ENCODE measurements around the gene RAC3. TPM values are rescaled to one million over a fixed set of nuclear protein-coding genes. Genes with fewer than 3 reads are reported as not detected.
A peak's percentile ranks its signal among the peaks of the same experiment; 100 is the strongest.

RAC3 gene
- total and polyA plus RNA-seq, 9 of the 15 experiments (the other 6 are each of a cell fraction or from before 2014, with no cell fraction given) = 0.23 to 292 (median 118) TPM

GRCh38 chr17:82029990-82030469 is 1.4 kb upstream of the RAC3 start:
- intact Hi-C loops (cut with micrococcal nuclease) = loop anchor here (1.0 to 10.0 kb wide), 3 partner anchors 67 to 315 kb away; partner anchors contain the start of gene FASN
- peaks cover 11 to 89% of the 10 kb centered on the region in 2 experiments for H3K4me1 ChIP-seq (replicated peaks in 1 of 2; ENCODE audit: control insufficient read depth in 2 of 2, insufficient read depth in 2 of 2, low read length in 2 of 2)
- TF ChIP-seq ZNF445 (CRISPR knock-in tag; IDR thresholded peaks at IDR 0.05; ENCODE audit: low read depth) = no peak
- TF ChIP-seq ZBTB33 (CRISPR knock-in tag; IDR thresholded peaks at IDR 0.05) = peak; percentile 95; the same call in 1 of the 2 replicates
- 0 out of 2 replicates have a peak, but pooled peaks have one; percentile 7 for TF ChIP-seq PHB (CRISPR knock-in tag; IDR thresholded peaks at IDR 0.05)
- H3K9me3 ChIP-seq (replicated peaks; ENCODE audit: control insufficient read depth, insufficient read depth, low read depth, low read length) = no peaks in the 10 kb centered on the region
- in situ Hi-C loops (cut with MboI) = loop anchor here (5.0 kb wide), 1 partner anchor 127 kb away; no protein-coding TSS in a partner anchor
- H2AFZ ChIP-seq (ENCODE audit: low read depth, low read length) = no peak overlapping the region
- no peaks in the 10 kb centered on the region for H3K9me1 ChIP-seq (ENCODE audit: control insufficient read depth, insufficient read depth, low read length)
- H3K27me3 ChIP-seq (ENCODE audit: control insufficient read depth in 2 of 2, insufficient read depth in 2 of 2, low read length in 2 of 2) = no peaks in the 10 kb centered on the region
- ChIA-PET POLR2A (interaction anchor here (0.6 to 1.4 kb wide), 7 partner anchors 24 to 232 kb away, joined by 3 to 9 read pairs (median 3); no protein-coding TSS in a partner anchor), CTCF (ENCODE audit: low intra/inter-chr PET ratio) (interaction anchor here (0.6 to 2.4 kb wide), 3 partner anchors 12 to 124 kb away, joined by 3 to 27 read pairs (median 3); partner anchors contain the start of gene FASN)
- peak overlapping the region in 1 of 2 experiments; percentile 88; a peak in 2 of 4 replicates for H3K9ac ChIP-seq (ENCODE audit: insufficient read depth in 1 of 2, low read depth in 2 of 2, low read length in 2 of 2)
- H4K20me1 ChIP-seq (replicated peaks; ENCODE audit: control insufficient read depth, insufficient read depth, low read length) = no peaks in the 10 kb centered on the region
- peak; percentile 1 for ATAC-seq
- H3K4me2 ChIP-seq (ENCODE audit: insufficient read depth, low read length) = peak overlapping the region; percentile 59
- peaks cover 22% of the 10 kb centered on the region; the same call in 2 of the 3 replicates for H3K36me3 ChIP-seq (ENCODE audit: control insufficient read depth, insufficient read depth, low read length)
- 80% methylated on average over 14 of the region's 31 CpGs for WGBS (ENCODE audit: insufficient coverage, low coverage, missing lambda C conversion rate)
- FAIRE-seq = no peak
- H3K4me3 ChIP-seq = no peak overlapping the region
- BruUV-seq (replicated peaks) = no TSS peak
- H3K79me2 ChIP-seq (ENCODE audit: control insufficient read depth, insufficient read depth, low read length) = peaks cover 19% of the 10 kb centered on the region
- DNase-seq (ENCODE audit: extremely low read depth in 1 of 4, low spot score in 3 of 4) = no peak
- H3K27ac ChIP-seq (ENCODE audit: extremely low read depth, low read depth, low read length) = no peak overlapping the region

All from K562 (cell line).